HG02678 (cell line): ENCODE results near the gene MBTPS2.

Source experiments
- ATAC-seq: cut with Tn5 transposase; IDR thresholded peaks from one replicate; pipeline ENCODE4 v1.9.1; 2021; ENCODE audit warnings: mild to moderate bottlenecking, moderate library complexity; ENCODE audit not compliant: unreplicated experiment

MBTPS2 gene

DNA sequence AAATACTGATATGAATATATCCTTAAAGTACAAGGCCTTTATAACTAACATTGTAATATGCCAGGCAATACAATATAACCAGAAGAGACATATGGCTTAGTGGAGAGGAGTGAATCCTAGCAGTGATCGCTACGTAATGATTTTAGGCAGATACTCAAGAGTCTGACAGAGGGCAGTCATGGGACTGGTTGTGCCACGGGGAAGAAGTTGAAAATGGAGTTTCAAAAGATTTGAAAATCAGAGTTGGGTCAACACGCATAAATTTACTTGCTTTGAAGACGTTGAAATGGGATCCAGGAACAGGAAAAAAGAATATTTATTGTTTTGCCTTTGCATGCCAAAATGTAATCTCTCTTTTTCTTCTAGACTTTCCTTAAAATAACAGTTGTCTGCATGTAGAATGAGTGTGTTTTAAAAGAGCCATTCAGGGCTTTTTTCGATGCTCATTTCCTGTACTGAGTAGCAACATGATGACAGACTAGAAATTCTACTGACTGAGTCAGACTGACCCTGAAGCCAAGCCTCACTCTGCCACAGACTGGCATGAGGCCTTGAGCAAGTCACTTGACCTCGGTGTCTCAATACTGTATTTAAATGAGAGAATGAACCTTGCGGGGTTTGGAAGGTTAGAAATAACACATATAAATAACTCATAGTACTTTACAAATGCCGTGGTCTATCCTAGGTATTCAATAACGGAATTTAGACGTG is 93.0 kb downstream of the MBTPS2 start:
- no peak for ATAC-seq

DNA sequence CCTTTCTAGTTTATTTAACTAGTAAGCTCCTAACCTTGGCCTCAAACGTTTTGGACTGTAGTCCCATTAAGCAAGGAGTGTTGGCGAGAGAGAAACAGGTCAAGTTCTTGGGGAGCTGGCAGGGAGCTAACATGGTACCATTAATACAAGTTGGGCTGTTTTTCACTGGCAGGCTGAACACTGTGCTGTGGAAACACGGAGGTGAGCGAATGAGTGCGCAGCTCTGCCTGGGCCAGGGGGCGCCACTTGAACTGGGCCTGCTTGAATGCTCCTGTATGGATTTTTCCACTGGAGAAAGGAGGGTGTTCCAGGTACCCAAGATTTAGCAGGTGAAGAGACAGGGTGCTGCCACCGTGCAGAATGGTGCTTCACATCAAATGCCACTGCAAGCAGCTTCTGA is 93.7 kb downstream of the MBTPS2 start:
- ATAC-seq = no peak

DNA sequence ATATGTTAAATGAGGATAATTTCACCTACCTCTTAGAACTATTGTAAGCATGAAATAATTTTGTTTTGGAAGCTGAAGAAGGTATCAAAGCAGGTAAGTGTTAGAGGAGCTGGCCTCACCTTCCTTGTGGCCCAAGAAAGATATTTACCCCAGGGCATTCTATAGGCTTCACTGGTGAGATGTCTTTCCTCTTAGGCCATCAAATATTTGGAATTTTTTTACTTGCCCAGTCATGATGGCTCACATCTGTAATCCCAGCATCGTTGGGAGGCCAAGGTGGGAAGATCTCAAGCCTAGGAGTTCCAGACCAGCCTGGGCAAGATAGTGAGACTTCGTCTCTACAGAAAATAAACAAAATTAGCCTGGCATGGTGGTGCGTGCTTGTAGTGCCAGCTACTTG is 95.0 kb downstream of the MBTPS2 start:
- ATAC-seq = no peak
